SHP77 treated with DMSO at 0.1 percent for 48 hours (cell line): ENCODE data around the gene FASTKD1.
A peak's percentile ranks its signal among the peaks of the same experiment; 100 is the strongest.

Experiments
- DNase-seq: peaks from one replicate; lab custom pipeline; 2025; lab: John Stamatoyannopoulos, UW

Gene FASTKD1

DNA sequence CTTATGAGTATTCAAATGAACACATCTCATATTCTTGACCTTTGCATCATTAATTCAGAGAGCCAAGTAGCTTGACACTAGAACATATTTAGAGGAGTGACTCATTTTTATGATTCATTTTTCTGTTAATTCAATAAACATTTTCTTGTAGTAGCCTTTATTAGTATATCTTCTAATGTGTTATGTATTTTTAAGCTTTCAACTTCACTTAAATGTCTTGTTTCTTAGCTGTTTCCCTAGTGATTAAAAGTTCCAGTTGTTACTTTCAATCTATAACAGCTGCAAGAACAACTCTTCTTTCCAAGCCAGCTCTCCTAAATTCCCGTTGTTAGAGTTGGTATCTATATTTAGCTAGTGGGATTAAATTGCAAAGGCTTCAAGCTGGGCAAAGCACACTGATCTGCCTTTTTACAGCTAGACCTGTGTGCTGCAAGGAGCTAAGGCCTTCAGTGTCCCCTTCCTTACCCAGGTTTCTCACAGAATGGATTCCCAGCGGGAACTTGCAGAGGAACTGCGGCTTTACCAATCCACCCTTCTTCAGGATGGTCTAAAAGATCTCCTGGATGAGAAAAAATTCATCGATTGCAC is 64.3 kb downstream of the FASTKD1 start, which contains the start of gene KLHL41:
Gene KLHL41, plus strand, starts transcription at position 405 of the 588 bp plus-strand sequence. Its CDS starts 77 bp downstream, at position 482.
- DNase-seq, result peak; percentile 26

DNA sequence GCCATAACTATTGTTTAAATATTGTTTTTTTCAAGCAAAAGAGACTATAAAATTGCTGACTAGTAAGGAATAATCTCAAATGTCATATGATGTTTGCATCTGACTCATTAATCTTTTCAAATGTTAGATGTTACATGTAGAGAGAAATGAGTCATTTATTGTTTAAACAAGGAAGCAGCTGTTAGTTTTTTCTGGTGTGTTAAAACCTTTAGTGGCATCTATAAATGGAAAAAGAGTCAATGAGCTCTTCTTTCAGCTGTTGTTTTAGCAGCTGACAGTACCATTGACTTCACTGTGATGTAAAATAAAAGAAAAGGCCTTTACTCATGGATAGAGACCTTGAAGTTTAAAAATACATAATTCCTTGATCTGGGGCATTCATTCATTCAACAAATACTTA is 66.0 kb downstream of the FASTKD1 start:
- peak; percentile 91 for DNase-seq

DNA sequence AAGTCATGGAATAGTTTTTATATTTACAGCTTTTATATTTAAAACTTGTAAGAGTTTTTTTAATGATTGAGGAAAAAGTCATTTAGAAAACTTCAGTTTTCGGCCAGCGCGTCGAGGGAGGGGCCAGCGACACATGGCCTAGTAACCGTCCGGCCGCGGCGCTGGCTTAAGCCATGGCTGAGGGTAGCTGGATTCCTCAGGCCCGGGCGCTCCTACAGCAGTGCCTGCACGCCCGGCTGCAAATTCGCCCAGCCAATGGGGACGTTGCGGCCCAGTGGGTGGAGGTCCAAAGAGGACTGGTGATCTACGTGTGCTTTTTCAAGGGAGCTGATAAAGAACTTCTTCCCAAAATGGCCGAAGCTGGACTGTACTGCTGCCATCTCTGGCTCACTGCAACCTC is 69.0 kb downstream of the FASTKD1 start:
- no peak for DNase-seq

DNA sequence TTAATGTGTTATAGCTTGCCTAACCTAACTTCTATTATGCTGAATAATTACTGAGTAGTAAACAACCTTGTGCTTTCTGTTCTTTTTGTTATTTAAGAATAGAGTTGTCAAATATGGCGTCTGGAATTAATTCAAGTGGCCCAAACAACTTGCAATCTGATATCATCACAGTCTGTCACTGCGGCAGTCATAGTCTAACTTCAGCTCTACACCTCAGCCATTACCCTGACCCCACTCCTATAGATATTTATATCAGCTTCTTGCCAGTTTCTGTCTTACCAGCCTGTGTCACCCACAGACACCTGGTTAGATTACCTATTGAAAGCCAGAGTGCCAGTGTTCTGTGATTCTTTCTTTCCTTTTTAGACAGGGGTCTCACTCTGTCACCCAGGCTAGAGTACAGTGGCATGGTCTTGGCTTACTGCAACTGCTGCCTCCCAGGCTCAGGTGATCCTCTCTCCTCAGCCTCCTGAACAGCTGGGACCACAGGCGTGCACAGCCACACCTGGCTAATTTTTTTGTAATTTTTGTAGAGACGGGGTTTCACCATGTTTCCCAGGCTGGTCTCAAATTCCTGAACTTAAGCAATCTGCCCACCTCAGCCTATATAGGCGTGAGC is 78.2 kb downstream of the FASTKD1 start:
- no peak for DNase-seq

DNA sequence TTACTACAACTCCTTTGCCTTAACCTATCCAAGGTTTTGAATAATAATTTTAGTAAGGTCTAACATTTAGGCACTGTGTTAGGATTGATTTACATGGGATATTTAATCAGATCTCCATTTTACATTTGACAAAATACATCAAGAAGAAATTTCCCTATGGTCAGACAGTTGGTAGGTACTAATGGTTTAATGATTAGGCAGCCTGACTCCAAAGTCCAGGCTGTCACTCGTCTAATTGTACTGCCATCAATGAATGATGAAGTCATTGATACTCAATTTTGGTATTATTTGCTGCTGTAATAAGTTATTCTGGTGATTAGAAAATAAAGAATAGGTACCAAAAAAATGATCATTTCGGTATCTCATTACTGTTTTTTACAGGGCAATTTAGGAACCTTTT is 80.3 kb downstream of the FASTKD1 start:
- no peak for DNase-seq

DNA sequence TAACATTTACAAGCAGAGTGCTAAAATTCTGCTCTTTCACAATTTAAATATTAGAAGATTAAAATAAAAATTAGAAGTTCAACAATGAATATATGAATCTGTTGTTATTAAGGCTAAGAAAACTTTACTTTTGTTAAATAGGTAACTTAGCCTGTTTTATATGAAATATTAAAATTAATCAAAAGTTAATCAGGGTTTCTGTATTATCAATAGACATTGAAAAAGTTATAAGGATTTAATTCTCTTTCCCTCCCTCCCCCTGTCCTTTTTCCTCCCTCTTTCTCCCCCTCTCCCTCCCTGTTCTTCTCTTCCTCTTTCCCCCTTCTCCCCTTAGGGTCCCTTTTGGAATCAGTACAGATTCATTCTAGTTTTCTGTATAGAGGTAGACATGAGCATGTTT is 82.3 kb downstream of the FASTKD1 start:
- DNase-seq, result no peak

DNA sequence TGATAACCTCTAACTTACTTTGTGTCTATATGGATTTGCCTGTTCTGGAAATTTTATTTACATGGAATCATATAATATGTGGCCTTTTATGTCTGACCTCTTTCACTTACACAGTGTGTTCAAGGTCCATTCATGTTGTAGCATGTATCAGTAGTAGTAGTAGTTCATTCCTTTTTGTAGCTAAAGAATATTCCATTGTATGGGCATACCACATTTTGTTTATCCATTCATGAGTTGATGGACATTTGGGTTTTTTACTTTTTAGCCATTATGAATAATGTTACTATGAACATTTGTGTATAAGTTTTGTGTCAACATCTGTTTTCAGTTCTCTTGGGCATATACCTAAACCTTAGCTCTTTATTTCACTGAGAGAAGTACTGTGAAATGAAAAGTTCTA is 82.8 kb downstream of the FASTKD1 start:
- DNase-seq, result no peak

DNA sequence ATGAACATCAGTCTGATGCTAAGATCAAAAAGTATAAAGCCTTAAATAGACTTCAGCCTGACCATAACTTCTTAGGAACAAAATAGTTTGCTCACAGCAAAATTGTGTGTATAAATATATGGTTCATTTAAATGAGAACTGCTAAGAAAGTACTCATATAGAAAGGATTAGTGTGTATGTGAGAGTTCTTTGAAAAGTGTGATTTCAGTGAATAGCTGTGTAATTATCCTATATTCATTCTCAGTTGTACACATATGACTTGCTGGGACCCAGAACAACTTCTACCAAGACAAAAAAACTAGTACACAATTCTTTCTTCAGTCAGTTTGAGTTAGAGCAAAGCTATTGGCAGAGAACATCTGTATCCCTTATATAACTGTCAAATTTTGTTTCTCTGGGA is 87.2 kb downstream of the FASTKD1 start:
- no peak for DNase-seq

DNA sequence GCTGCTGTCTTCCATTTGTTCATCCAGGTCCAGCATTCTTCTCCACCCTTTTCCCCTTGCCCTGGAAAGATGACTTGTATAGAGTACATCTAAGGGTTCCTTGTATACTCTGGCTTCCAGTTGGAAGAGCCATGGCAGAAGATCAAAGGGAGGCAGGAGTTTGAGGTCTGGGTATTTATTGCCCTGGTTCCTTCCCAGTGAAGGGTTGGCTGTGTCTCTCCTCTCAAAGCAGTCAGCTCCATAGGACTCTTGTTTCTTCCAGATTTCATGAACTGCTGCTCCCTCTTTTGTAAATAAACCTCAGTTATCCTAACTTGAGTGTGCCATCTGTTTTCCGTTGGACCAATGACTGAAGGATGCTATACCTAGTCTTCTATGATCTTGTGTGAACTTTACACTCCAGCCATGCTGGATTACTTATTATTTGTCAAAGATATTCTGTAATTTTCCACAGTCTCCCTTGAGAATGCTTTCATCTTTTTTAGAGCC is 88.0 kb downstream of the FASTKD1 start:
- DNase-seq, result no peak

DNA sequence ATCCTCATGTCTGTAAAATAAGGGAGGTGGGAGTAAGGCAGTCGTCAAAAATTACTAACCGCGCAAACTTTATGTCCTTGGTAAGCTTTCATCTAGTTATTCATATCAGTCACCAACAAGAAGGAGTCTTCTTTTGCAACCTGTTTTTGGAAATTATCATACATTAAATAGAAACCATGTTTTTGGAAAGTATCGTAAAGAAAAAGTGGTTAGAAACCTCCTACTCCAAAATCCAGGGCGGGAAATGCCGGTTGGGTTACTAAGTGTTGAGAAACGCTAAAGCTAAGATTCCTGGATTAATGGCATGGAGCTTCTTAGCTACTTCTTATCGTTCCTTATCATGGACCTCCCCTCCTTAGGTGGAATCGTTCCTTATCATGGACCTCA is 93.6 kb downstream of the FASTKD1 start:
- no peak for DNase-seq
